GM19328 (cell line): ENCODE data around the gene HTRA2.
"Not testable (repeated sequence)": the region's sequence is repeated elsewhere in the genome, so short reads cannot be mapped to it uniquely, and the experiment has no call there.

Source experiments
- ATAC-seq: cut with Tn5 transposase; IDR thresholded peaks from one replicate; pipeline ENCODE4 v1.9.1; 2021; ENCODE audit warnings: mild to moderate bottlenecking, moderate library complexity; ENCODE audit not compliant: unreplicated experiment

The HTRA2 gene

GRCh38 chr2:74559912-74560311 lies 30.2 kb downstream of the HTRA2 start:
- no peak for ATAC-seq

DNA sequence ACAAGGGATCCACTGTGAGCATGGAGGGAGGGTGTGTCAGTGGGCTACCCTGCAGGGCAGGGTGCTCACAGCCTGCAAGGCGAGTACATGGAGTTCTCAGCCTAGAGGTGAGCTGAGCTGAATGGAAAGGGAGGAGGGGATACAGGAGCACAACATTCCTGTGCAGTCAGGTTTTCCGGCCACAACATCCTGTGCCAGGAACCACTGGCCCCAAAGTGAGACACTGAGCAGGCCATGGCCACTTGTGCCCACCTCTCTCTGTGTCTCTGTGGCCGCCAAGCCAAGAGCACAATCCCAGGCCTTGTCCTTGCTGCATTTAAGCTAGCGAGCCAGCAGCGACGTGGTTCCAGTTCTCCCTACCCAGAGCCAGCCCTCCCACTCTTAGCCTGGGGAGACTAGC lies 30.9 kb downstream of the HTRA2 start:
- ATAC-seq, result no peak

DNA sequence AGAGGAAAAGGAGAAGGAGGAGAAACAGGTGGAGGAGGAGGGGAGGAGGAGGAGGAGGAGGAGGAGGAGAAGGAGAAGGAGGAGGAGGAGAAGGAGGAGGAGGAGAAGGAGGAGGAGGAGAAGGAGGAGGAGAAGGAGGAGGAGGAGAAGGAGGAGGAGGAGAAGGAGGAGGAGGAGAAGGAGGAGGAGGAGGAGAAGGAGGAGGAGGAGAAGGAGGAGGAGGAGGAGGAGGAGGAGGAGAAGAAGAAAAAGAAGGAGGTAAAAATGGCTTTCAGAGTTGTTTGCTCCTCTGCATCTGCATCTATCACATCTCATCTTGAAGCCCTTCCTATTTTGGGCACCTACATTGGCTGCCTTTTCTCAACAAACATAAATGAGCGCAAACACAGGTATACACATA lies 31.3 kb downstream of the HTRA2 start:
- ATAC-seq, result not testable (repeated sequence)

- ATAC-seq, result no peak
Measured at GRCh38 chr2:74562126-74562775, 32.5 kb downstream of the HTRA2 start.

DNA sequence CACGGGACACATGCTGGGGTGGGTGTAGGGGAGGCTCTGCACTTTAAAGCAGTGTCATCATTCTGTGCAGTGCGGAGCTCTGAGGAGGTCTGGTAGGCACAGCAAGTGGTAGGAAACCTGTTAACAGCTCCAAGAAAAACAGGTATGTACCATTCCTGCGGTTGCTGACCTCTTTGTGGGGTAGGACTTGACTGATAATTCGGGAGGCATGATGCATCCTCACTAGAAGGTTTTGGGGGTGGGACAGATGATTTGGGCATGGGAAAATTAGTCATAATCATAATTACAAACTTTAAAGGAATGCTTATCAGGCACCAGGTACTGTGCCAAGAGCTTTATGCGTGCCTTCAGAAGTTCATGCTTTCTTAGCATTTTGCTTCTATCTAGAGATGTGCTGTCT lies 34.5 kb downstream of the HTRA2 start:
- ATAC-seq, result no peak

GRCh38 chr2:74566076-74566753 lies 36.5 kb downstream of the HTRA2 start:
- ATAC-seq, result no peak

- ATAC-seq, result no peak
Measured at GRCh38 chr2:74566754-74567085, 37.0 kb downstream of the HTRA2 start.

DNA sequence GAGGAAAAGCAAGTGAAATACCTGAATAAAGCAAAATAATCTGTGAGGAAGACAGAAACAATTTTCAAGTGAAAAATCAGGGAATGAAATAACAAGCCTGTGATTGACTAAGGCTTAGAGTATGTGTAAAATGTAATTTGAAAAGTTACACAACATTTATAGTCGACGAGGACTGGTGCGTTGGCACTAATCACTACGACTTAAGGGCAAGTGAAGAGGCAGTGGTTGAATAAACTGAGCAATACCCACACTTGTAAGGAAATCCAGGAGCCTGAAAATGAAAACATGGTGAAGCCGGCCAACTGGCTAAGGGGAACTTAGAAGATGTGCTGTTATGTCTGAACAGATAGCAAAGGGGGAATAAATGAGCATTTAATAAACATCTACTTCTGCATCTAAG lies 38.1 kb downstream of the HTRA2 start:
- ATAC-seq, result no peak

GRCh38 chr2:74569686-74570085 lies 40.0 kb downstream of the HTRA2 start:
- ATAC-seq, result no peak

DNA sequence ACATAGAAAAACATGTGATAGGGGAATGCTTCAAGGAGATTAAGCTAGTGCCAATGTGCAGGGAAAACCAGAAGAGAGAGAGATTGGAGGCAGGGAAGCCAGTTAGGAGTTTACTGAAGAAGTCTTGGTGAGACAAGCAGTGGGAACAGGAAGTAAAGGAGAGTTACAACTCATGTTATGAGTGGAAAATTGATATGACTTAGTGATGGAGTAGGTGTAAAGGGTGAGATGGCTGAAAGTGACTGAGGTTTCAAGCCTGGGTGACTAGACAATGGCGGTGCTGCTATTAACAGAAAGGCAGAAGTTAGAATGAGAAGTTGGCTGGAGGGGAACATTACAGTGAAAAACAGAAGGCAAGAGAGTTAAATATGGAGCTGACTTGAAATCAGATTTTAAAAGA lies 41.3 kb downstream of the HTRA2 start:
- ATAC-seq, result peak; percentile 61

DNA sequence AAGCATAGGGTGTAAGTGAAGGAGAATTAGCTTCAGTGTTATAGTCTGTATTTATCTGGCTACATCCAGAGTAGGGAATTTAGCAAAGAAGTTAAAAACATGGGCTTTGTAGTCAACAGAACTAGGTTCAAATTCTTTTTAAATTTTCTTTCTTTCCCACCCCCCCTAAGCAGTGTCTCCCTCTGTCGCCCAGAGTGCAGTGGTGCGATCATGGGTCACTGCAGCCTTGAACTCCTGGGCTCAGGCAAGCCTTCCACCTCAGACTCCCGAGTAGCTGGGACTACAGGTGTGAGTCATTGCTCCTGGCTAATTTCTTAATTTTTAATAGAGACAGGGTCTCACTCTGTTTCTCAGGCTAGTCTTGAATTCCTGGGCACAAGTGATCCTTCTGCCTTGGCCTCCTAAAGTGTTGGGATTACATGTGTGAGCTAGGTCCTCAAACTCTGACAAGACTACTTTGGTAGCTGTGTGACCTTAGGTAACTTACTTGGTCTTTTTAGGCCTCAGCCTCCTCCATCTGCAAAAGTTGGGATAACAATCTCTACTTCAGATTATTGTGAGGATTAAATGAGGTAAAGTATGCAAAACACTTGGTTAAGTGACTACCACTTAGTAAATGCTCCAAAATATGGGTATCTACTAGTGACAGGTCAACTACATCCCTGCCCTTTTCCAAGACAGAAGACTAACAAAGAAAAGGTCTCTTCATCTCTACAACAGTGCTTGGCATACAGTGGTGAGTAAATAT lies 42.6 kb downstream of the HTRA2 start:
- ATAC-seq, result no peak

DNA sequence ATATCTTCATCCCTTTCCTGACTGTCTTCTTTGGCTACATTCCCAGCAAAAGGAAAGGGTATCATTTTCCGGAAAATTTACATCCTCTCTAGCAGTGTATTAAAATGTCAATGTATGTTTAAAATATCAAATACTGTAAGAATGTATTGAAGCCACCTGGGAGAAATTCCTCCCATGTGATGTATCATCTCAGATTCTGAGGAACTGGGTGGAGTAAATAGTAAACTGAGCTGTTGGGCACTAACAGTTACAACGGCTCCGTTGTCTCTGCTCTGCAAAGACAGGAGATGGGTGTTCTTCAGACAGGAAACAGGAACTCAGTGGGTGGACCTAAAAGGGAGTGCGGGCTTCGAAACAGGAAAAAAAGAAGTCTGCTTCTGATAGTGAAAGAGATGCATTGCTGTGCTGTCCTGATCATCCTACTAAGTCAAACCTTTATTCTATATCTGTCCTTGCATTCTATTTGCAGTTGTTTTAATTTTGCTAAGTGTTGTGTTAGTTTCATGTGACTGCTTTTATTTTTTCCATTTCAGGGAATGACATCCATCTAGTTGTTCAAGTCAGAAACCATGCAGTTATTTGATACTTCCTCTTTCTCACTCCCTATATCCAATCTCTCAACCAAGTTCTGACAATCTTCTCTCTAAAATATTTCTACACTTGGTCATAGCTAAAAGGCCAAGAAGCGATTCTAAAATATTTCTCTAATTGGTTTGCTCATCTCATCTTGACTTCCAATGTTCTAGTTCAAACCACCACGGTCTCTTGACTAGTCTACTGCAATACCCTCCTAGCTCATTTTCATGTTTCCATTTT lies 44.2 kb downstream of the HTRA2 start:
- ATAC-seq, result peak; percentile 48

- no peak for ATAC-seq
Measured at GRCh38 chr2:74575320-74575719, 45.6 kb downstream of the HTRA2 start.

- ATAC-seq, result no peak
Measured at GRCh38 chr2:74576211-74576862, 46.6 kb downstream of the HTRA2 start.

DNA sequence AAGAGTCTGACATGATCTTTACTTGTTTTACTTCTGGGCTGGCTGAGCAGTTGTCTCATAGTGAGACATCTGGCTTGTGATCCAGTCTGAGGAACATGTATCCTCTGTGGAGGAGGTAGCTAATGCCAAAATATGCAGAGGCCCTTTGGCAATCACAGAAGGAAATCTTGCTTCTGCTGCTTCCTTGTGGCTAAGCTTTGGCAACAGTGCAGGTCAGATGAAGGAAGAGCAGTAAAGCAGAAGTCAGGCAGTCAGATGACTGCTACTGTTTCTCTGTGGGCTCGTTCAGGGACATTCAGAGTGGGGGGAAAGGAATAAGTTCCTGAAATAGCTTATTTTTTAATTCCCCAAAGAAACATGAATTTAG lies 47.1 kb downstream of the HTRA2 start:
- no peak for ATAC-seq

- ATAC-seq, result no peak
Measured at GRCh38 chr2:74577448-74577847, 47.7 kb downstream of the HTRA2 start.

- ATAC-seq, result no peak
Measured at GRCh38 chr2:74578408-74578807, 48.7 kb downstream of the HTRA2 start.

- ATAC-seq, result no peak
Measured at GRCh38 chr2:74581463-74581862, 51.7 kb downstream of the HTRA2 start.

- ATAC-seq, result no peak
Measured at GRCh38 chr2:74582184-74582583, 52.5 kb downstream of the HTRA2 start.
